Fibroblast of lung (primary cell): Measurements from ENCODE around the gene TBX4.
"Not testable (repeated sequence)": the region's sequence is repeated elsewhere in the genome, so short reads cannot be mapped to it uniquely, and the experiment has no call there.

ENCODE experiments used
- CTCF ChIP-seq, 2 donors: IDR thresholded peaks in 1 of 2; conservative IDR thresholded peaks in 1 of 2; 1 replicate in 1 of 2; 2 replicates in 1 of 2; pipeline ENCODE4 v1.5.1; 2011 to 2012; ENCODE audit warnings: low read length in 2 of 2, control low read depth in 1 of 2, inconsistent platforms in 1 of 2, low read depth in 1 of 2, mild to moderate bottlenecking in 1 of 2
- EZH2 ChIP-seq: IDR thresholded peaks from 2 replicates; pipeline ENCODE4 v1.5.1; 2012; ENCODE audit warnings: low read length, control low read depth, mild to moderate bottlenecking; ENCODE audit errors: missing control alignments

GRCh38 chr17:61429831-61430230 is 22.4 kb upstream of the TBX4 start:
- not testable (repeated sequence) for TF ChIP-seq CTCF (conservative IDR thresholded peaks at IDR 0.05 in 1 of 2, IDR thresholded peaks at IDR 0.05 in 1 of 2; ENCODE audit: low read depth in 1 of 2, low read length in 2 of 2); EZH2
